H9 (cell line): ENCODE results near the gene GUCY1A1. TPM values are rescaled to one million over a fixed set of nuclear protein-coding genes. Genes with fewer than 3 reads are reported as not detected.

Experiments used
- DNase-seq: peaks from one replicate; pipeline ENCODE4 v3.0.0-alpha.2; 2017
- H2AFZ ChIP-seq: one replicate; pipeline ENCODE4 v1.6.1; 2013; ENCODE audit warnings: mild to moderate bottlenecking, low read length, control low read depth, moderate library complexity
- H2AK5ac ChIP-seq: 2 replicates; pipeline ENCODE4 v1.6.1; 2013; ENCODE audit warnings: low read length, control low read depth, mixed read lengths; ENCODE audit not compliant: insufficient read length
- H2BK120ac ChIP-seq: one replicate; pipeline ENCODE4 v1.6.1; 2013; ENCODE audit warnings: low read depth, mild to moderate bottlenecking, low read length, control low read depth, inconsistent platforms; ENCODE audit not compliant: poor library complexity, severe bottlenecking
- H2BK12ac ChIP-seq: 2 replicates; pipeline ENCODE4 v1.6.1; 2013; ENCODE audit warnings: low read length, control low read depth, mixed read lengths, low read depth; ENCODE audit not compliant: insufficient read length
- H2BK15ac ChIP-seq: 2 replicates; pipeline ENCODE4 v1.6.1; 2013; ENCODE audit warnings: low read depth, low read length, control low read depth
- H2BK20ac ChIP-seq: one replicate; pipeline ENCODE4 v1.6.1; 2013; ENCODE audit warnings: low read depth, mild to moderate bottlenecking, low read length, control low read depth, inconsistent platforms; ENCODE audit not compliant: poor library complexity, severe bottlenecking
- H2BK5ac ChIP-seq: 2 replicates; pipeline ENCODE4 v1.6.1; 2013; ENCODE audit warnings: low read length, control low read depth, mixed read lengths; ENCODE audit not compliant: insufficient read length
- H3K14ac ChIP-seq: 2 replicates; pipeline ENCODE4 v1.6.1; 2013; ENCODE audit warnings: low read length, control low read depth; ENCODE audit not compliant: insufficient read depth
- H3K18ac ChIP-seq: 2 replicates; pipeline ENCODE4 v1.6.1; 2013; ENCODE audit warnings: low read depth, mild to moderate bottlenecking, mixed read lengths, low read length, control low read depth; ENCODE audit not compliant: insufficient read length
- H3K23ac ChIP-seq: 2 replicates; pipeline ENCODE4 v1.6.1; 2013; ENCODE audit warnings: low read length, control low read depth, mixed read lengths, low read depth; ENCODE audit not compliant: insufficient read length
- H3K23me2 ChIP-seq: 2 replicates; pipeline ENCODE4 v1.6.1; 2013; ENCODE audit warnings: low read depth, mild to moderate bottlenecking, mixed read lengths, low read length, control low read depth; ENCODE audit not compliant: insufficient read length, poor library complexity, severe bottlenecking
- H3K27ac ChIP-seq: 2 replicates; pipeline ENCODE4 v1.5.1; 2013; ENCODE audit warnings: low read length, control low read depth, mixed read lengths, low read depth; ENCODE audit not compliant: insufficient read length
- H3K27me3 ChIP-seq: 2 replicates; pipeline ENCODE4 v1.6.1; 2013; ENCODE audit warnings: low read length, control low read depth, inconsistent platforms; ENCODE audit not compliant: insufficient read depth
- H3K4ac ChIP-seq: 2 replicates; pipeline ENCODE4 v1.6.1; 2013; ENCODE audit warnings: low read depth, mild to moderate bottlenecking, control low read depth, inconsistent platforms, low read length, moderate library complexity
- H3K4me1 ChIP-seq: 2 replicates; pipeline ENCODE4 v1.6.1; 2013; ENCODE audit warnings: low read length, control low read depth, inconsistent platforms; ENCODE audit not compliant: insufficient read depth
- H3K4me2 ChIP-seq: 2 replicates; pipeline ENCODE4 v1.6.1; 2013; ENCODE audit warnings: low read length, control low read depth, mixed read lengths; ENCODE audit not compliant: insufficient read length, insufficient read depth
- H3K56ac ChIP-seq: 2 replicates; pipeline ENCODE4 v1.6.1; 2013; ENCODE audit warnings: low read depth, mild to moderate bottlenecking, mixed read lengths, low read length, control low read depth; ENCODE audit not compliant: insufficient read length
- H3K79me1 ChIP-seq: 2 replicates; pipeline ENCODE4 v1.6.1; 2013; ENCODE audit warnings: low read depth, mild to moderate bottlenecking, moderate library complexity, low read length, control low read depth, inconsistent platforms; ENCODE audit not compliant: insufficient read depth, poor library complexity, severe bottlenecking
- H3K79me2 ChIP-seq: 2 replicates; pipeline ENCODE4 v1.6.1; 2013; ENCODE audit warnings: low read length, control low read depth, inconsistent platforms; ENCODE audit not compliant: insufficient read depth
- H3K9ac ChIP-seq: 2 replicates; pipeline ENCODE4 v1.6.1; 2013; ENCODE audit warnings: low read length, control low read depth, mixed read lengths; ENCODE audit not compliant: insufficient read length; ENCODE audit errors: extremely low read depth
- H3K9me3 ChIP-seq: one replicate; pipeline ENCODE4 v1.6.1; 2013; ENCODE audit warnings: low read depth, low read length, inconsistent platforms; ENCODE audit not compliant: control insufficient read depth
- H3T11ph ChIP-seq: one replicate; pipeline ENCODE4 v1.6.1; 2013; ENCODE audit warnings: mild to moderate bottlenecking, low read length, control low read depth, inconsistent platforms
- H4K20me1 ChIP-seq: one replicate; pipeline ENCODE4 v1.6.1; 2013; ENCODE audit not compliant: control insufficient read depth, insufficient read length, insufficient read depth
- H4K5ac ChIP-seq: 2 replicates; pipeline ENCODE4 v1.6.1; 2013; ENCODE audit warnings: low read depth, mild to moderate bottlenecking, mixed read lengths, low read length, control low read depth; ENCODE audit not compliant: insufficient read length
- H4K8ac ChIP-seq: replicated peaks from 2 replicates; pipeline ENCODE4 v1.6.1; 2013; ENCODE audit warnings: low read length, control low read depth, mixed read lengths, low read depth; ENCODE audit not compliant: insufficient read length
- H4K91ac ChIP-seq: 2 replicates; pipeline ENCODE4 v1.6.1; 2013; ENCODE audit warnings: low read depth, mild to moderate bottlenecking, moderate library complexity, mixed read lengths, low read length, control low read depth; ENCODE audit not compliant: insufficient read length
- H3K27ac Mint-ChIP-seq, 3 experiments: 2 replicates in 2 of 3; 3 replicates in 1 of 3; pipeline ENCODE4 v1.8.0; 2020 to 2021; ENCODE audit warnings: mixed read lengths in 3 of 3, mild to moderate bottlenecking in 1 of 3, moderate library complexity in 1 of 3
- H3K27me3 Mint-ChIP-seq: 2 replicates; pipeline ENCODE4 v1.8.0; 2021; ENCODE audit warnings: low read depth, mild to moderate bottlenecking, moderate library complexity, mixed read lengths
- H3K36me3 Mint-ChIP-seq, 3 experiments: 2 replicates in 2 of 3; 3 replicates in 1 of 3; pipeline ENCODE4 v1.8.0; 2020 to 2021; ENCODE audit warnings: low read depth in 3 of 3, mixed read lengths in 3 of 3; ENCODE audit not compliant: insufficient read depth in 1 of 3
- H3K4me1 Mint-ChIP-seq, 2 experiments: 2 replicates each; pipeline ENCODE4 v1.8.0; 2020; ENCODE audit warnings: mixed read lengths in 2 of 2
- H3K4me3 Mint-ChIP-seq, 2 experiments: 2 replicates in 1 of 2; 3 replicates in 1 of 2; pipeline ENCODE4 v1.8.0; 2020 to 2021; ENCODE audit warnings: mild to moderate bottlenecking in 2 of 2, mixed read lengths in 2 of 2, moderate library complexity in 1 of 2
- H3K9me3 Mint-ChIP-seq, 2 experiments: 2 replicates in 1 of 2; 3 replicates in 1 of 2; pipeline ENCODE4 v1.8.0; 2020; ENCODE audit warnings: mild to moderate bottlenecking in 2 of 2, mixed read lengths in 2 of 2, moderate library complexity in 1 of 2
- WGBS: extraction: QIAGEN DNeasy Blood & Tissue Kit; methylation state at CpG from one replicate; pipeline ENCODE4 v1.1.7; 2013; ENCODE audit warnings: missing lambda C conversion rate, low lambda C conversion rate, mixed read lengths; ENCODE audit not compliant: insufficient read length; ENCODE audit errors: extremely low coverage; 5-methylcytosine and 5-hydroxymethylcytosine counted together
- total RNA-seq: library from RNA; stranded (reverse); gene quantifications from 2 replicates; pipeline ENCODE4 v1.2.1, GENCODE V29; 2021
- TF ChIP-seq, protein P1 (sequence below): fragments of 200-600 bp; sonication (generic); conservative IDR thresholded peaks from 3 replicates; pipeline ENCODE4 v1.8.0; 2021; ENCODE audit warnings: antibody characterized with exemption, mild to moderate bottlenecking

Gene GUCY1A1
- total RNA-seq, 1 experiment from 2014 or later = not detected

DNA sequence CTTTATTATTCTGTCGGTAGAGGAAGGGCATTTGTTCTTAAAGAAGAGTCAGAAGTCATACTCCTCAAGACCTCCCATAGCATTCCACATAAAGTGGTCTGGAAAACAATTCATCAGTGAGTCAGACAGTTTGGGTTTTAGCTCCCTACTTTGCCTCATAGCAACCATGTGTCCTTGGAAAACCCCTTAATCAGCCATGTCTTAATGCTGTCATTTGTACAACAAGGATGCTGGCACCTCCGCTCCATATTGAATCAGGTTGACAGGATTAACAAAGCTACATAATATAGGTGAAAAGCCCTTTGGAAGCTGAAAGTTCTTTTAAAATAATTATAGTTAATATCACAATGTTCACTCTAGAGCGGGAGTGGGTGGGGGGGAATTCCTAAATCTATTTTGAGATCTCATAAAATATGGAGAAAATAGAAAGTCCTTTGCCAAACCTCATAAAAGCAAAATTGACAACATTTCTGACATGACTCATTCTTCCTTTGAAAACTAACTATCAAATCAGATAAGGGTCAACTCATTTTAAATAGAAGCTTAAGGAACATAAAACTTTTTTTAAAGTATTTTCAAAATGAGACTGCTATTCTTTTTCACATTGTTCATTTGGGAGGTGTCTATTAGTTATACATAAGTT, 37.3 kb upstream of the GUCY1A1 start:
- Histone ChIP-seq H3K4ac (no peak overlapping the region), H2BK5ac (no peak overlapping the region), H2AFZ (no peak overlapping the region), H3K9ac (no peak overlapping the region), H3K18ac (no peak overlapping the region), H4K91ac (no peak overlapping the region), H2BK120ac (no peak overlapping the region), H4K20me1 (no peaks in the 10 kb centered on the region), H3K56ac (no peak overlapping the region), H3K27me3 (no peaks in the 10 kb centered on the region), H3K9me3 (no peaks in the 10 kb centered on the region), H3K79me1 (no peaks in the 10 kb centered on the region), H3K79me2 (no peaks in the 10 kb centered on the region), H3K4me1 (no peaks in the 10 kb centered on the region), H2BK12ac (no peak overlapping the region), H3K4me2 (no peak overlapping the region), H3K23me2 (no peaks in the 10 kb centered on the region), H4K8ac (no peak overlapping the region), H3K14ac (no peak overlapping the region), H4K5ac (no peak overlapping the region), H3K27ac (no peak overlapping the region), H2BK15ac (no peak overlapping the region), H2BK20ac (no peak overlapping the region), H3T11ph (no peak overlapping the region), H3K23ac (no peak overlapping the region), H2AK5ac (no peak overlapping the region)
- TF ChIP-seq, protein P1, sequence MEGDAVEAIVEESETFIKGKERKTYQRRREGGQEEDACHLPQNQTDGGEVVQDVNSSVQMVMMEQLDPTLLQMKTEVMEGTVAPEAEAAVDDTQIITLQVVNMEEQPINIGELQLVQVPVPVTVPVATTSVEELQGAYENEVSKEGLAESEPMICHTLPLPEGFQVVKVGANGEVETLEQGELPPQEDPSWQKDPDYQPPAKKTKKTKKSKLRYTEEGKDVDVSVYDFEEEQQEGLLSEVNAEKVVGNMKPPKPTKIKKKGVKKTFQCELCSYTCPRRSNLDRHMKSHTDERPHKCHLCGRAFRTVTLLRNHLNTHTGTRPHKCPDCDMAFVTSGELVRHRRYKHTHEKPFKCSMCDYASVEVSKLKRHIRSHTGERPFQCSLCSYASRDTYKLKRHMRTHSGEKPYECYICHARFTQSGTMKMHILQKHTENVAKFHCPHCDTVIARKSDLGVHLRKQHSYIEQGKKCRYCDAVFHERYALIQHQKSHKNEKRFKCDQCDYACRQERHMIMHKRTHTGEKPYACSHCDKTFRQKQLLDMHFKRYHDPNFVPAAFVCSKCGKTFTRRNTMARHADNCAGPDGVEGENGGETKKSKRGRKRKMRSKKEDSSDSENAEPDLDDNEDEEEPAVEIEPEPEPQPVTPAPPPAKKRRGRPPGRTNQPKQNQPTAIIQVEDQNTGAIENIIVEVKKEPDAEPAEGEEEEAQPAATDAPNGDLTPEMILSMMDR = no peak
- Mint-ChIP-seq H3K36me3 (no peaks in the 10 kb centered on the region), H3K4me1 (no peaks in the 10 kb centered on the region), H3K4me3 (no peak overlapping the region), H3K27ac (no peak overlapping the region), H3K9me3 (no peaks in the 10 kb centered on the region), H3K27me3 (no peaks in the 10 kb centered on the region)
- no peak for DNase-seq
- WGBS = no CpG with 5 or more reads among the region's 3 CpGs
